ENCODE data around the gene ARHGAP20. TPM values are rescaled to one million over a fixed set of nuclear protein-coding genes. Genes with fewer than 3 reads are reported as not detected.

The ARHGAP20 gene
- total and polyA plus RNA-seq, 2 of the 8 experiments (the other 6 are each of a cell fraction or from before 2014, with no cell fraction given), result 0.05 to 0.28 TPM

GRCh38 chr11:110527146-110527545 lies 185.1 kb downstream of the ARHGAP20 start:
- Histone ChIP-seq H4K5ac (ENCODE audit: insufficient read length, low read depth, low read length) (no peak overlapping the region), H3K9ac (replicated peaks in 1 of 4; ENCODE audit: extremely low read depth in 1 of 4, low read depth in 3 of 4, low read length in 3 of 4) (no peak overlapping the region), H3K4me3 (ENCODE audit: extremely low read depth in 1 of 4, insufficient read depth in 2 of 4, low read depth in 3 of 4, low read length in 4 of 4) (no peak overlapping the region), H2AFZ (ENCODE audit: low read length) (no peak overlapping the region), H3K56ac (replicated peaks; ENCODE audit: insufficient read length, low read depth, low read length) (no peak overlapping the region), H3K4ac (replicated peaks; ENCODE audit: insufficient read length, low read depth, low read length) (no peak overlapping the region), H2BK5ac (ENCODE audit: low read depth, low read length) (no peak overlapping the region), H3K79me1 (ENCODE audit: low read depth, low read length) (no peaks in the 10 kb centered on the region), H4K91ac (replicated peaks; ENCODE audit: insufficient read length, low read length) (no peak overlapping the region), H3K79me2 (ENCODE audit: control insufficient read depth in 1 of 2, insufficient read depth in 2 of 2, low read length in 2 of 2) (no peaks in the 10 kb centered on the region), H3K27ac (ENCODE audit: low read depth, low read length) (no peak overlapping the region), H3K36me3 (ENCODE audit: control insufficient read depth in 2 of 4, insufficient read depth in 4 of 4, low read length in 3 of 4) (no peaks in the 10 kb centered on the region), H2BK15ac (ENCODE audit: low read length) (no peak overlapping the region), H3K18ac (ENCODE audit: extremely low read depth, low read length) (no peak overlapping the region), H3K9me3 (ENCODE audit: insufficient read depth in 2 of 2, low read depth in 1 of 2, low read length in 1 of 2) (0 out of 4 replicates have a peak, but pooled peaks cover 0 to 2% of the 10 kb centered on the region in 2 experiments), H3K23me2 (ENCODE audit: low read depth, low read length) (no peaks in the 10 kb centered on the region), H4K8ac (ENCODE audit: extremely low read depth, insufficient read depth, low read length) (no peak overlapping the region), H3K14ac (ENCODE audit: insufficient read length) (no peak overlapping the region), H3K4me2 (ENCODE audit: insufficient read depth in 1 of 2, low read depth in 2 of 2, low read length in 2 of 2) (no peak overlapping the region), H2BK120ac (replicated peaks; ENCODE audit: low read depth, low read length) (no peak overlapping the region), H2BK12ac (ENCODE audit: low read depth, low read length) (no peak overlapping the region), H3K27me3 (replicated peaks in 1 of 4; ENCODE audit: control insufficient read depth in 3 of 4, extremely low read depth in 1 of 4, insufficient read depth in 3 of 4, low read length in 3 of 4) (no peaks in the 10 kb centered on the region), H3K4me1 (replicated peaks in 1 of 4; ENCODE audit: control insufficient read depth in 3 of 4, insufficient read depth in 4 of 4, low read length in 3 of 4) (no peaks in the 10 kb centered on the region), H2AK5ac (ENCODE audit: low read depth, low read length) (no peak overlapping the region), H3K23ac (ENCODE audit: insufficient read length) (no peak overlapping the region), H2BK20ac (ENCODE audit: low read length) (no peak overlapping the region), H4K20me1 (replicated peaks in 1 of 2; ENCODE audit: control insufficient read depth in 1 of 2, insufficient read depth in 2 of 2, low read length in 2 of 2) (no peaks in the 10 kb centered on the region)
- FAIRE-seq (no peak), DNase-seq (ENCODE audit: low read depth in 1 of 2, low spot score in 2 of 2) (no peak)
- TF ChIP-seq CREB1 (IDR thresholded peaks at IDR 0.05) (no peak), CTBP2 (IDR thresholded peaks at IDR 0.05; ENCODE audit: borderline replicate concordance, insufficient read depth, insufficient read length, low read length) (no peak), TAF7 (optimal IDR thresholded peaks at IDR 0.05; ENCODE audit: borderline replicate concordance, low read depth, low read length) (no peak), CBX5 (IDR thresholded peaks at IDR 0.05; ENCODE audit: low read depth, low read length) (no peak), RXRA (IDR thresholded peaks at IDR 0.05; ENCODE audit: insufficient read depth, low read depth, low read length) (no peak), YY1 (IDR thresholded peaks at IDR 0.05; ENCODE audit: low read depth, low read length) (no peak), EZH2 (IDR thresholded peaks at IDR 0.05; ENCODE audit: low read depth, low read length, severe bottlenecking) (no peak), KDM1A (IDR thresholded peaks at IDR 0.05; ENCODE audit: borderline replicate concordance, low read length) (no peak), CHD1 (IDR thresholded peaks at IDR 0.05; ENCODE audit: low read depth, low read length) (no peak), SIRT6 (IDR thresholded peaks at IDR 0.05; ENCODE audit: low read length) (no peak), GABPA (IDR thresholded peaks at IDR 0.05; ENCODE audit: borderline replicate concordance, insufficient read depth, low read length) (no peak), SP1 (IDR thresholded peaks at IDR 0.05; ENCODE audit: low read depth, low read length) (no peak), GTF2F1 (IDR thresholded peaks at IDR 0.05; ENCODE audit: borderline replicate concordance, low read depth, low read length) (no peak), PHF8 (conservative IDR thresholded peaks at IDR 0.05; ENCODE audit: low read depth, low read length) (no peak)
- 95% methylated on average over 1 of the region's 1 CpG; no CpG with 5 or more reads in 1 of the 2 experiments for WGBS, 2 experiments (ENCODE audit: extremely low coverage in 1 of 2, insufficient coverage in 1 of 2, insufficient read length in 1 of 2, insufficient replicate concordance in 2 of 2, low coverage in 1 of 2, low lambda C conversion rate in 2 of 2, missing lambda C conversion rate in 1 of 2)
- ChIA-PET CTCF (ENCODE audit: partially characterized antibody) (interaction anchor here (0.6 to 2.5 kb wide), 4 partner anchors 9 to 1665 kb away, joined by 3 to 9 read pairs (median 4); no protein-coding TSS in a partner anchor), POLR2A (ENCODE audit: partially characterized antibody) (no interaction called here)

Measured in H1 (cell line).